Endothelial cell (in vitro differentiated cells): Measurements from ENCODE around the gene MAN1A2. TPM values are rescaled to one million over a fixed set of nuclear protein-coding genes. Genes with fewer than 3 reads are reported as not detected.

Experiments used
- DNase-seq: peaks from one replicate; pipeline ENCODE4 v3.0.0; 2021; ENCODE audit warnings: low spot score
- H3K27ac Mint-ChIP-seq: one replicate; pipeline ENCODE4 v1.8.0; 2021; ENCODE audit warnings: mixed read lengths, inconsistent platforms; ENCODE audit not compliant: unreplicated experiment
- H3K27me3 Mint-ChIP-seq: one replicate; pipeline ENCODE4 v1.8.0; 2021; ENCODE audit warnings: mild to moderate bottlenecking, moderate library complexity, mixed read lengths, inconsistent platforms; ENCODE audit not compliant: unreplicated experiment
- H3K36me3 Mint-ChIP-seq: one replicate; pipeline ENCODE4 v1.8.0; 2021; ENCODE audit warnings: mild to moderate bottlenecking, low read depth, mixed read lengths, inconsistent platforms; ENCODE audit not compliant: unreplicated experiment
- H3K4me1 Mint-ChIP-seq: one replicate; pipeline ENCODE4 v1.8.0; 2021; ENCODE audit warnings: mild to moderate bottlenecking, mixed read lengths, inconsistent platforms; ENCODE audit not compliant: unreplicated experiment
- H3K4me3 Mint-ChIP-seq: one replicate; pipeline ENCODE4 v1.8.0; 2021; ENCODE audit warnings: mild to moderate bottlenecking, mixed read lengths, inconsistent platforms; ENCODE audit not compliant: unreplicated experiment
- H3K9me3 Mint-ChIP-seq: one replicate; pipeline ENCODE4 v1.8.0; 2021; ENCODE audit warnings: mixed read lengths, inconsistent platforms; ENCODE audit not compliant: unreplicated experiment
- CTCF ChIP-seq: fragments of 200-600 bp; sonication (generic); IDR thresholded peaks from one replicate; pipeline ENCODE4 v1.5.0; 2021; ENCODE audit warnings: antibody characterized with exemption; ENCODE audit not compliant: unreplicated experiment
- long read RNA-seq: library from polyadenylated mRNA; unstranded; transcript quantifications from one replicate; pipeline ENCODE4 v2.0.0, GENCODE V29; 2020; ENCODE audit not compliant: unreplicated experiment
- total RNA-seq: library from RNA; stranded (reverse); fragmentation: NEBNext Ultra II Directional; extraction: Animal tissue kit (Norgen Biotek cat#: 25700); gene quantifications from one replicate; pipeline ENCODE4 v1.2.1, GENCODE V29; 2021; ENCODE audit not compliant: unreplicated experiment

Gene MAN1A2
- 36.4 TPM for total RNA-seq
- long read RNA-seq, partial matches to known transcripts: 6 of 7 reads
- long read RNA-seq, other reads (novel, unspliced or antisense): 1 of 7 reads

GRCh38 chr1:117367046-117368025 is at the start of gene MAN1A2:
MAN1A2 (plus strand) TSS chr1:117367449; CDS start chr1:117368184, 735 bp downstream.
- no peak for TF ChIP-seq CTCF
- Mint-ChIP-seq H3K27me3 (peaks cover 13% of the 10 kb centered on the region), H3K4me3 (peak within 1 kb of the TSS; percentile 97), H3K9me3 (peaks cover 4% of the 10 kb centered on the region), H3K36me3 (peaks cover 8% of the 10 kb centered on the region), H3K27ac (peak within 1 kb of the TSS; percentile 95), H3K4me1 (peaks cover 41% of the 10 kb centered on the region)
- peak; percentile 74 for DNase-seq

- Mint-ChIP-seq H3K9me3 (no peaks in the 10 kb centered on the region), H3K27ac (no peak overlapping the region), H3K4me1 (no peaks in the 10 kb centered on the region), H3K27me3 (no peaks in the 10 kb centered on the region), H3K36me3 (no peaks in the 10 kb centered on the region), H3K4me3 (no peak overlapping the region)
- TF ChIP-seq CTCF: no peak
- no peak for DNase-seq
Observed at GRCh38 chr1:117318011-117318410, 49.2 kb upstream of the MAN1A2 start.

DNA sequence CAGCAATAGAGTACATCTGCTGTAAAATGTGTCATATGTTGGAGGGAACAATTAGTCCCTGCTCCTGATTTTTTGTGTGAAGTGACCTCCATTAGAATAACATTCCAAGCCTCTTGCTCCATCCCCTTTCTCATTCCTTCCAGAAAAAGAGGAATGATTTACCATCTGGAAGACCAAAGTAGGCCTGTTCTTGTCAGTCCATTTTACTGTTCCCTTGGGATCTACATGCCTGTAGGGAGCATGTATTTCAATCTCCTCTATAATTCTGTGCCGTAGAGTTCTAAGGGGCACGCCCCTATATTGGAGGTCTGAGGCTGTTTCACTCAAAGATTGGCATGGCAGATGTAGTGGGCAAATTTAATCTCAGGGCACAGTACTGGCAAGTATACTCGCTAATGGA is 48.8 kb upstream of the MAN1A2 start:
- no peaks in the 10 kb centered on the region for H3K27me3 Mint-ChIP-seq
- DNase-seq: no peak
- H3K27ac Mint-ChIP-seq: no peak overlapping the region
- TF ChIP-seq CTCF: no peak
- no peaks in the 10 kb centered on the region for H3K36me3 Mint-ChIP-seq
- no peaks in the 10 kb centered on the region for H3K9me3 Mint-ChIP-seq
- no peak overlapping the region for H3K4me3 Mint-ChIP-seq
- no peaks in the 10 kb centered on the region for H3K4me1 Mint-ChIP-seq

- H3K4me1 Mint-ChIP-seq: no peaks in the 10 kb centered on the region
- no peak overlapping the region for H3K27ac Mint-ChIP-seq
- H3K27me3 Mint-ChIP-seq: no peaks in the 10 kb centered on the region
- no peak for DNase-seq
- H3K9me3 Mint-ChIP-seq: no peaks in the 10 kb centered on the region
- no peaks in the 10 kb centered on the region for H3K36me3 Mint-ChIP-seq
- TF ChIP-seq CTCF: no peak
- H3K4me3 Mint-ChIP-seq: no peak overlapping the region
Observed at GRCh38 chr1:117320515-117320914, 46.7 kb upstream of the MAN1A2 start.
